ENCODE data around the gene REG3G.
A peak's percentile ranks its signal among the peaks of the same experiment; 100 is the strongest.
"Not testable (repeated sequence)": the region's sequence is repeated elsewhere in the genome, so short reads cannot be mapped to it uniquely, and the experiment has no call there.

REG3G gene

DNA sequence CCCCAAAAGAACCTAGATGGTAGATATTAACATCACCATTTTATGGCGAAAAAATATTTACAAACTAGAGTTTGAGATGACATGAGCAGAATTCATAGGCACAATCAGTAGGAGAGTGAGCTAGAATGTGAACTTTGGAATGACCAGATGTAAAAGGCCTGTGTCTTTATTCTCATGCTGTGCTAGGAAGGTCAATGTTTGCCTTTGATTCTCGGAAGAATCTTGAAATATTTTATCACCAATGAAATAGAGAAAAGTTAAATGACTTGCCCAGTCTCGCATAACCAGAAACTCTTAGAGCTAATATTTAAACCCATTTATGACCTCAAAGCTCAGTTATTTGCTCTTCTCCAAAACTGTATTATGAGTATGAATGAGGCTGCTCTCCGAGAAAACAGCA lies 9.2 kb upstream of the REG3G start:
- DNase-seq (ENCODE audit: low spot score), result no peak

DNA sequence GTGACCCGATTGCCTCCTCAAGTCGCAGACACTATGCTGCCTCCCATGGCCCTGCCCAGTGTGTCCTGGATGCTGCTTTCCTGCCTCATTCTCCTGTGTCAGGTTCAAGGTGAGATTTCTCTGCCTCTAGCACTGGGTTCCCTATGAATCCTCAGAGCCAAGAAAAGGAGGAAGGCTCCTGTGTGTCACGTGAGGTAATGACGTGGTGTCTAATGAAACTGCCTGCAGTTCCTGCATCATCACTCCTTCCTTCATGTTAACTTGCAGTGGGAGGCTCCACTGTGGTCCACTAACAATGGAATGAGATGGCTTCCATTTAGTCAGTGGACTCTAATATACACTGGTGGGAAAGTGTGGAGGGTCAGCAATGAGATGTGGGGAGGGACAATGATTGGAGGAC lies 559 bp downstream of the REG3G start:
- DNase-seq (ENCODE audit: low spot score), result no peak

DNA sequence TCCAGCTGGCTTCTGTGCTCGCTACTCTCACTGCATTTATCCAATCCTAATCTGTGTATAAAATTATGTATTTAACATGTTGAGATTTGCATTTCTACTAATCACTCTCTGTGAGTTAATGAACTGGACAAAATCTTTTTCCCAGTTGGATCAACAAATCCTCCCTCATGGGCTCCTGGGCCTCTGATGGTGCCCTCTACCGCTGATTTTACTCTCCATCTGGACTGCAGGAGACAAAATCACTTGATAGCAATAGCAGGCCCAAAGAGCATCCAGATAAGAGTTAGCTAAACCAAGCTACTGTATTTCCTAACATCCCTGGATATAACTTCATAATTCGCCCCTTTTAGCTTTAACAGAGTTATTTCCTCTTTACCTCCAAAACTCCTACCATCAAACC lies 14.4 kb downstream of the REG3G start:
- no peak for DNase-seq (ENCODE audit: low spot score)

DNA sequence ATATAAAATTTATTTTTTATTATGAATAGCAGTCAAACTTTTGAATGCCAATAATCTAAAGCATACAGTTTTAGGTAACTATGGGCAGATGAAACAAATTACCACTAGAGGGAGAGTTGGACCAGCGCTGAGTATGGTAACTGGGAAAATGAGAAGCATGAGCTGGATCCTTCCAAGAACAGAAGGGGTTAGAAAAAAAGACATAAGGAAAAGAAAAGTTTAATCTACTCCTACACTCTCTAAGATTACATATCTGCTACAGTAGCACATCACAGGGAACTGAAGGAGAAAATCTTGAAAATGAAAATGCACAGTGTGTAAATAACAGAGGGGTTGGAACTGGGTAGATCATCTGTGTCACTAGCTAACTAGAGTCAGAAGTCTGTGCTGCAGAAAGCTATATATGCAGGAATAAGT lies 15.5 kb downstream of the REG3G start:
- peak; percentile 3 for DNase-seq (ENCODE audit: low spot score)

DNA sequence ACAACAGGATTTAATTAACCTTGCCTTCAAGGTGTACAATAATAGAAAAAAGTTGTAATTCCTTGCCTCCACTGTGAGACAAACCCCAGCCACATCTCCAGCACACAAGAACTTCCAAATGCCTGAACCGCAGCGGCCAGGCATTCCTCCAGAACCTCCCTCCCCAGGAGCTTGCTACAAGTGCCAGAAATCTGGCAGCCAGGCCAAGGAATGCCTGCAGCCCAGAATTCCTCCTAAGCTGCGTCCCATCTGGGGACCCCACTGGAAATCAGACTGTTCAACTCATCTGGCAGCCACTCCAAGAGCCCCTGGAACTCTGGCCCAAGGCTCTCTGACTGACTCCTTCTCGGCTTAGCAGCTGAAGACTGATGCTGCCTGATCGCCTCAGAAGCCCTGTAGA lies 28.0 kb downstream of the REG3G start:
- DNase-seq (ENCODE audit: low spot score), result not testable (repeated sequence)

DNA sequence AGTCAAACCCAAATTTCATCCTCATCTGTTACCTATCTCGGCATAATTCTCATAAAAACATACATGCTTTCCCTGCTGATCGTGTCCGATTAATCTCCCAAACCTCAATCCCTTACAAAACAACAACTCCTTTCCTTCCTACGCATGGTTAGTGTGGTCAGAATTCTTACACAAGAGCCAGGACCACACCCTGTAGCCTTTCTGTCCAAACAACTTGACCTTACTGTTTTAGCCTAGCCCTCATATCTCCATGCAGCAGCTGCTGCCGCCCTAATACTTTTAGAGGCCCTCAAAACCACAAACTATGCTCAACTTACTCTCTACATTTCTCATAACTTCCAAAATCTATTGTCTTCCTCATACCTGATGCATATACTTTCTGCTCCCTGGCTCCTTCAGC lies 29.3 kb downstream of the REG3G start:
- DNase-seq (ENCODE audit: low spot score), result not testable (repeated sequence)

DNA sequence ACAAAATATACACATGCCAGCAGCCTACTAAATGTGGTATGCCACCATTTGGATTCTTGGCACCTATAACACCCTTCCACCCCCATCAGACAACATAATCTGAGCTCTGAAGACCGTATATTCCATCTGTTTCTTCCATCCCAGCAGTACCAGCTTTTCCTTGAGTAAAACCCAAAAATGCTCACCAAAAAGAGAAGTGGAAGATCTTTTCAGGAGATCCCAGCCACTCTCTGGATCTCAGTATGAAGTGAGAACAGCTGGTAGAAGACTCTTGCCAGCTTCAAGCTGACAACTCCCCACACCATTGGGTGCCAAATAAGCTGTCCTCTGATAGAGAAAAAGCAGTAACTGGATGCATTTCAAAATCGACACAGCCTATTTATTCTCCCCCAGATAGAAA lies 39.7 kb downstream of the REG3G start:
- DNase-seq (ENCODE audit: low spot score), result no peak

DNA sequence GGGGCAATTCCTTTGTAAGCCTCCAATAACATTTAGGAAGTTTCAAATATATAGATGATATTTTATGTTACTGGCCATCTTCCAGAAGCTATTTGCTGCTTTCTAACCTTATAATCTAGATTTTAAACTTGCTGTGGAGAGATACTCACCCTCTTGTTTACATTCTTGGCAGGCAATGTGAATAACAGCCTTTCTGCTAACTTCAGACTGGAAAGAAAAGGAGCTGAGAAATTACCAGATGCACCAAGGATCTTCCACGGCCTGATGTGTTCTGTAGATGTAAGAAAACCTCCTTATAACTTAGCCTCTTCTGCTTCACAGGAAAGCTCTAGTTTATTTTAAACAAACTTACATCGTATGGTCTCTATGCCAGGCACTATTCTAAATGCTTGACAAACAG lies 45.6 kb downstream of the REG3G start:
- no peak for DNase-seq (ENCODE audit: low spot score)
